SK-N-SH (cell line): ENCODE measurements around the gene ADAR. TPM values are rescaled to one million over a fixed set of nuclear protein-coding genes. Genes with fewer than 3 reads are reported as not detected.
A peak's percentile ranks its signal among the peaks of the same experiment; 100 is the strongest.

ENCODE experiments used
- CTCF ChIA-PET: fragments of 300-600, 350-600 bp; formaldehyde crosslinking; extraction: SDS; loops from one replicate; lab custom pipeline; 2021; lab: Yijun Ruan, JAX
- POLR2A ChIA-PET: fragments of 350-600 bp; sonication (Branson Sonifier 250); formaldehyde crosslinking; extraction: SDS; loops from one replicate; lab custom pipeline; 2020; ENCODE audit warnings: antibody characterized with exemption, inconsistent platforms; lab: Yijun Ruan, JAX
- DNase-seq: peaks from one replicate; pipeline ENCODE4 v3.0.0; 2012
- H2AFZ ChIP-seq: fragments of 200-600 bp; sonication (generic); 2 replicates; pipeline ENCODE4 v1.8.1; 2016; ENCODE audit warnings: antibody characterized with exemption, mild to moderate bottlenecking, low read depth
- H3F3A ChIP-seq: fragments of 200-600 bp; sonication (generic); replicated peaks from 2 replicates; pipeline ENCODE3; 2016; ENCODE audit warnings: antibody characterized with exemption, mild to moderate bottlenecking; ENCODE audit not compliant: insufficient read depth
- H3K27ac ChIP-seq, 2 experiments: fragments of 200-500 bp in 1 of 2; fragments of 200-600 bp in 1 of 2; sonication (Bioruptor generic) in 1 of 2; sonication (generic), shearing (Covaris generic) in 1 of 2; 2 replicates each; pipeline versions ENCODE4 v1.5.1 to v1.6.1; 2014 to 2016; ENCODE audit warnings: low read depth in 2 of 2, inconsistent platforms in 1 of 2, low read length in 1 of 2, mild to moderate bottlenecking in 1 of 2, mixed read lengths in 1 of 2
- H3K27me3 ChIP-seq: fragments of 200-600 bp; sonication (generic), shearing (Covaris generic); 2 replicates; pipeline ENCODE4 v1.6.1; 2016; ENCODE audit warnings: mixed run types; ENCODE audit not compliant: insufficient read depth
- H3K36me3 ChIP-seq, 2 experiments: fragments of 200-500 bp in 1 of 2; fragments of 200-600 bp in 1 of 2; sonication (Bioruptor generic) in 1 of 2; sonication (generic) in 1 of 2; replicated peaks in 1 of 2; 2 replicates each; pipeline versions ENCODE3 to v1.5.1; 2014 to 2016; ENCODE audit warnings: low read length in 1 of 2, mild to moderate bottlenecking in 1 of 2; ENCODE audit not compliant: insufficient read depth in 2 of 2, control insufficient read depth in 1 of 2
- H3K4me1 ChIP-seq, 2 experiments: fragments of 200-500 bp in 1 of 2; fragments of 200-600 bp in 1 of 2; sonication (Bioruptor generic) in 1 of 2; sonication (generic), shearing (Covaris generic) in 1 of 2; 2 replicates each; pipeline versions ENCODE4 v1.5.1 to v1.6.1; 2014 to 2016; ENCODE audit warnings: low read depth in 1 of 2, low read length in 1 of 2, mixed run types in 1 of 2; ENCODE audit not compliant: insufficient read depth in 2 of 2, control insufficient read depth in 1 of 2
- H3K4me2 ChIP-seq: fragments of 200-600 bp; sonication (generic), shearing (Covaris generic); 2 replicates; pipeline ENCODE4 v1.6.1; 2017; ENCODE audit warnings: mixed run types
- H3K4me3 ChIP-seq, 2 experiments: fragments of 200-500 bp in 1 of 2; fragments of 200-600 bp in 1 of 2; sonication (Bioruptor generic) in 1 of 2; sonication (generic), shearing (Covaris generic) in 1 of 2; 2 replicates each; pipeline versions ENCODE4 v1.5.1 to v1.8.1; 2014 to 2016; ENCODE audit warnings: low read depth in 2 of 2, inconsistent platforms in 1 of 2, low read length in 1 of 2, mild to moderate bottlenecking in 1 of 2, mixed read lengths in 1 of 2, moderate library complexity in 1 of 2
- H3K79me2 ChIP-seq: fragments of 200-600 bp; sonication (generic); 2 replicates; pipeline ENCODE4 v1.8.1; 2017; ENCODE audit warnings: mild to moderate bottlenecking; ENCODE audit not compliant: insufficient read depth
- H3K9ac ChIP-seq: fragments of 200-600 bp; sonication (generic); 2 replicates; pipeline ENCODE4 v1.6.1; 2017; ENCODE audit warnings: mixed run types
- H3K9me2 ChIP-seq: fragments of 200-600 bp; sonication (generic); 2 replicates; pipeline ENCODE4 v1.6.1; 2017; ENCODE audit warnings: mixed run types
- H3K9me3 ChIP-seq: fragments of 200-600 bp; sonication (generic); 2 replicates; pipeline ENCODE4 v1.6.1; 2017; ENCODE audit warnings: mixed run types, mild to moderate bottlenecking, moderate library complexity
- H4K20me1 ChIP-seq: fragments of 200-600 bp; sonication (generic); 2 replicates; pipeline ENCODE4 v1.6.1; 2017; ENCODE audit warnings: mild to moderate bottlenecking, mixed run types; ENCODE audit not compliant: insufficient read depth
- CHD2 ChIP-seq: fragments of 150-350 bp; IDR thresholded peaks from 2 replicates; pipeline ENCODE4 v1.6.1; 2018; ENCODE audit warnings: low read length; ENCODE audit not compliant: partially characterized antibody
- ELF1 ChIP-seq: IDR thresholded peaks from 2 replicates; pipeline ENCODE4 v1.4.0; 2012
- EP300 ChIP-seq, 2 experiments: IDR thresholded peaks; 2 replicates each; pipeline versions ENCODE4 v1.4.0 to v1.6.1; 2012; ENCODE audit warnings: borderline replicate concordance in 1 of 2, low read depth in 1 of 2, low read length in 1 of 2
- FOXJ3 ChIP-seq: sonication (generic); formaldehyde crosslinking; IDR thresholded peaks from 2 replicates; pipeline ENCODE4 v1.5.1; 2020; ENCODE audit warnings: mild to moderate bottlenecking, missing genetic modification reagents
- GABPA ChIP-seq: IDR thresholded peaks from 2 replicates; pipeline ENCODE4 v1.4.0; 2012; ENCODE audit warnings: low read depth, mild to moderate bottlenecking
- GATA2 ChIP-seq: sonication (generic); formaldehyde crosslinking; IDR thresholded peaks from 2 replicates; pipeline ENCODE4 v1.5.0; 2020; ENCODE audit warnings: mild to moderate bottlenecking, missing genetic modification reagents
- JUND ChIP-seq: IDR thresholded peaks from 2 replicates; pipeline ENCODE4 v1.4.0; 2012
- MXI1 ChIP-seq: IDR thresholded peaks from 2 replicates; pipeline ENCODE4 v1.6.1; 2012; ENCODE audit warnings: mild to moderate bottlenecking, low read depth, low read length, improper control_type of control experiment
- NFIC ChIP-seq: IDR thresholded peaks from 2 replicates; pipeline ENCODE4 v1.4.0; 2012; ENCODE audit warnings: borderline replicate concordance
- POLR2AphosphoS5 ChIP-seq: IDR thresholded peaks from 2 replicates; pipeline ENCODE4 v1.6.1; 2012; ENCODE audit warnings: low read depth, low read length
- RCOR1 ChIP-seq: fragments of 150-350 bp; IDR thresholded peaks from 2 replicates; pipeline ENCODE4 v1.6.1; 2017; ENCODE audit warnings: antibody characterized with exemption, low read length
- REST ChIP-seq: IDR thresholded peaks from 2 replicates; pipeline ENCODE4 v1.6.1; 2012; ENCODE audit warnings: mild to moderate bottlenecking, low read depth, low read length, moderate library complexity
- SIN3A ChIP-seq: IDR thresholded peaks from 2 replicates; pipeline ENCODE4 v1.6.1; 2012; ENCODE audit warnings: low read depth, mild to moderate bottlenecking, low read length, moderate library complexity, borderline replicate concordance
- TAF1 ChIP-seq: IDR thresholded peaks from 2 replicates; pipeline ENCODE4 v1.6.1; 2012; ENCODE audit warnings: low read depth, mild to moderate bottlenecking, low read length, moderate library complexity, borderline replicate concordance
- TCF12 ChIP-seq: IDR thresholded peaks from 2 replicates; pipeline ENCODE4 v1.4.0; 2012
- TEAD4 ChIP-seq: IDR thresholded peaks from 2 replicates; pipeline ENCODE4 v1.4.0; 2012; ENCODE audit warnings: mild to moderate bottlenecking, borderline replicate concordance; ENCODE audit not compliant: insufficient read depth
- USF2 ChIP-seq: fragments of 150-350 bp; IDR thresholded peaks from 2 replicates; pipeline ENCODE4 v1.6.1; 2017; ENCODE audit warnings: antibody characterized with exemption, low read length, low read depth, borderline replicate concordance
- YY1 ChIP-seq: IDR thresholded peaks from 2 replicates; pipeline ENCODE4 v1.4.0; 2012; ENCODE audit warnings: low read depth, mild to moderate bottlenecking
- WGBS: methylation state at CpG from one replicate; pipeline ENCODE4 v1.1.6; 2017; ENCODE audit warnings: low lambda C conversion rate; 5-methylcytosine and 5-hydroxymethylcytosine counted together
- polyA plus RNA-seq, 3 experiments: library from polyadenylated mRNA; depleted of rRNA; stranded (reverse); fragments of >200 nt; gene quantifications; 2 replicates each; pipeline ENCODE4 v1.2.3, GENCODE V29; 2012
- TF ChIP-seq, protein P1 (sequence below): IDR thresholded peaks from 2 replicates; pipeline ENCODE4 v1.4.0; 2012; ENCODE audit warnings: low read depth
- TF ChIP-seq, protein P2 (sequence below): IDR thresholded peaks from 2 replicates; pipeline ENCODE4; 2012
- TF ChIP-seq, protein P3 (sequence below): fragments of 200-600 bp; sonication (generic); IDR thresholded peaks from 2 replicates; pipeline ENCODE4 v1.6.1; 2017; ENCODE audit warnings: antibody characterized with exemption, mild to moderate bottlenecking, moderate library complexity
- TF ChIP-seq, protein P4 (sequence below): IDR thresholded peaks from 2 replicates; pipeline ENCODE4 v1.4.0; 2012; ENCODE audit warnings: low read depth, borderline replicate concordance

ADAR gene
- 61.1 and 87.9 TPM in 2 replicates for polyA plus RNA-seq (2012; rRNA removed)
- 41.4 and 50.1 TPM in 2 replicates for polyA plus RNA-seq (2012; cell fraction: cytosol; rRNA removed)
- 127 and 151 TPM in 2 replicates for polyA plus RNA-seq (2012; cell fraction: nucleus; rRNA removed)

DNA sequence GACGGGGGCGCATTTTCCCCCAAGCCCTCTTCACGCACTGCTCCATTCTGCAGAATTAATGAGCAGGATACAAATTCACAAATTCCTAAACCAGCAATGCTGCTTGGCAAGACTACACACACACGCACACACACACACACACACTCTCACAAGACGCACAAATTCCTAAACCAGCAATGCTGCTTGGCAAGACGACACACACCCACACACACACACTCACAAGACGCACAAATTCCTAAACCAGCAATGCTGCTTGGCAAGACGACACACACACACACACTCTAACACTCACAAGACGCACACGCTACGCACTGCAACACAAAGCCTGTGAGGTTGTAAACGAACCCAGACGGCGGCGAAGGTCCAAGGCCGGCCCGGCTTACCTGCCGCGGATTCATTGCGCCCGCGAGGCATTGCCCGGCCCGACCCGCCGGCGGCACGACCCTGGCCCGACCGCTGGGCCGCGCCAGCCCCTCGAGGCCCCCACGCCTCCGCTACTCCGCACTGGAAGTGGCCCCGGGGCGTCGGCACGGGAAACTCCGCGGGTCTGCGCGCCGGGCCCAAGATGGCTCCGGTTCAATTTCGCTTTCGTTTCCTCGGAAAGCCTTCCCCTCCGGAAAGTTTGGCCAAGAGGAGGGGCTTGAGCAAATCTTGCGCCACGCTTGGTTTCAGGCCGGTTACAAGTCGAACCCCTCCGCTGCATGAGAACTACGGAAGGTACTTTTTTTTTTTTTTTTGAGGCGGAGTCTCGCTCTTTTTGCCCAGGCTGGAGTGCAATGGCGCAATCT lies at the start of gene ADAR:
ADAR (minus strand) TSS at position 578 of the 788 bp plus-strand sequence; CDS start at position 398, 180 bp downstream.
- POLR2A ChIA-PET = interaction anchor here (1.0 to 1.4 kb wide), 2 partner anchors 19 to 40 kb away, joined by 4 to 5 read pairs; partner anchors contain the start of gene CHRNB2

More for the DNA sequence above, at the start of gene ADAR:
- Histone ChIP-seq H2AFZ (peak within 1 kb of the TSS; percentile 96), H3K27me3 (no peaks in the 10 kb centered on the region), H4K20me1 (peaks cover 45% of the 10 kb centered on the region), H3K4me1 (peaks cover 11 to 14% of the 10 kb centered on the region in 2 experiments), H3K4me2 (peak within 1 kb of the TSS; percentile 99), H3K79me2 (peaks cover 90% of the 10 kb centered on the region), H3F3A (peaks cover 21% of the 10 kb centered on the region), H3K36me3 (peaks cover 12 to 15% of the 10 kb centered on the region in 2 experiments), H3K4me3 (peak within 1 kb of the TSS; percentile 61 to 83), H3K27ac (peak within 1 kb of the TSS; percentile 82 to 94), H3K9me2 (no peaks in the 10 kb centered on the region)
- under 1% methylated on average over 35 of the region's 59 CpGs for WGBS
- CTCF ChIA-PET = interaction anchor here (1.0 kb wide), 1 partner anchor 62 kb away, joined by 3 read pairs; no protein-coding TSS in a partner anchor
- TF ChIP-seq TEAD4 (no peak), TCF12 (no peak; the same call in 1 of the 2 replicates), SIN3A (peak; percentile 55; the same call in 1 of the 2 replicates), EP300 (IDR thresholded peaks at IDR 0.05; ENCODE audit: borderline replicate concordance in 1 of 2, low read depth in 1 of 2, low read length in 1 of 2) (0 out of 4 replicates have a peak, but pooled peaks of 1 of the 2 experiments have one; percentile 5), JUND (no peak), ELF1 (peak; percentile 32; the same call in 1 of the 2 replicates), POLR2AphosphoS5 (no peak; the same call in none of the 2 replicates), TAF1 (peak; percentile 88), CHD2 (peak; percentile 87), USF2 (no peak), FOXJ3 (no peak), MXI1 (no peak), GABPA (0 out of 2 replicates have a peak, but pooled peaks have one; percentile 28), NFIC (peak; percentile 26; the same call in 1 of the 2 replicates), GATA2 (CRISPR knock-in tag) (no peak), RCOR1 (no peak), YY1 (peak; percentile 76), REST (no peak; the same call in 1 of the 2 replicates)
- TF ChIP-seq, protein P1, sequence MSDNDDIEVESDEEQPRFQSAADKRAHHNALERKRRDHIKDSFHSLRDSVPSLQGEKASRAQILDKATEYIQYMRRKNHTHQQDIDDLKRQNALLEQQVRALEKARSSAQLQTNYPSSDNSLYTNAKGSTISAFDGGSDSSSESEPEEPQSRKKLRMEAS = peak; percentile 69; the same call in 1 of the 2 replicates
- TF ChIP-seq, protein P2, sequence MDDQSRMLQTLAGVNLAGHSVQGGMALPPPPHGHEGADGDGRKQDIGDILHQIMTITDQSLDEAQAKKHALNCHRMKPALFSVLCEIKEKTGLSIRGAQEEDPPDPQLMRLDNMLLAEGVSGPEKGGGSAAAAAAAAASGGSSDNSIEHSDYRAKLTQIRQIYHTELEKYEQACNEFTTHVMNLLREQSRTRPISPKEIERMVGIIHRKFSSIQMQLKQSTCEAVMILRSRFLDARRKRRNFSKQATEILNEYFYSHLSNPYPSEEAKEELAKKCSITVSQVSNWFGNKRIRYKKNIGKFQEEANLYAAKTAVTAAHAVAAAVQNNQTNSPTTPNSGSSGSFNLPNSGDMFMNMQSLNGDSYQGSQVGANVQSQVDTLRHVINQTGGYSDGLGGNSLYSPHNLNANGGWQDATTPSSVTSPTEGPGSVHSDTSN = peak; percentile 68
- TF ChIP-seq, protein P3, sequence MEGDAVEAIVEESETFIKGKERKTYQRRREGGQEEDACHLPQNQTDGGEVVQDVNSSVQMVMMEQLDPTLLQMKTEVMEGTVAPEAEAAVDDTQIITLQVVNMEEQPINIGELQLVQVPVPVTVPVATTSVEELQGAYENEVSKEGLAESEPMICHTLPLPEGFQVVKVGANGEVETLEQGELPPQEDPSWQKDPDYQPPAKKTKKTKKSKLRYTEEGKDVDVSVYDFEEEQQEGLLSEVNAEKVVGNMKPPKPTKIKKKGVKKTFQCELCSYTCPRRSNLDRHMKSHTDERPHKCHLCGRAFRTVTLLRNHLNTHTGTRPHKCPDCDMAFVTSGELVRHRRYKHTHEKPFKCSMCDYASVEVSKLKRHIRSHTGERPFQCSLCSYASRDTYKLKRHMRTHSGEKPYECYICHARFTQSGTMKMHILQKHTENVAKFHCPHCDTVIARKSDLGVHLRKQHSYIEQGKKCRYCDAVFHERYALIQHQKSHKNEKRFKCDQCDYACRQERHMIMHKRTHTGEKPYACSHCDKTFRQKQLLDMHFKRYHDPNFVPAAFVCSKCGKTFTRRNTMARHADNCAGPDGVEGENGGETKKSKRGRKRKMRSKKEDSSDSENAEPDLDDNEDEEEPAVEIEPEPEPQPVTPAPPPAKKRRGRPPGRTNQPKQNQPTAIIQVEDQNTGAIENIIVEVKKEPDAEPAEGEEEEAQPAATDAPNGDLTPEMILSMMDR = 0 out of 2 replicates have a peak, but pooled peaks have one; percentile 13
- TF ChIP-seq, protein P4, sequence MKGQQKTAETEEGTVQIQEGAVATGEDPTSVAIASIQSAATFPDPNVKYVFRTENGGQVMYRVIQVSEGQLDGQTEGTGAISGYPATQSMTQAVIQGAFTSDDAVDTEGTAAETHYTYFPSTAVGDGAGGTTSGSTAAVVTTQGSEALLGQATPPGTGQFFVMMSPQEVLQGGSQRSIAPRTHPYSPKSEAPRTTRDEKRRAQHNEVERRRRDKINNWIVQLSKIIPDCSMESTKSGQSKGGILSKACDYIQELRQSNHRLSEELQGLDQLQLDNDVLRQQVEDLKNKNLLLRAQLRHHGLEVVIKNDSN = no peak
- TF ChIP-seq, all 33 proteins: peak for 11
- H3K9ac ChIP-seq = peak within 1 kb of the TSS; percentile 99
- H3K9me3 ChIP-seq = no peaks in the 10 kb centered on the region
- peak; percentile 87 for DNase-seq
